AG04449 (cell line): Measurements from ENCODE around the gene GAK.

ENCODE experiments used
- CTCF ChIA-PET: fragments of 350-600 bp; formaldehyde crosslinking; extraction: SDS; loops from one replicate; lab custom pipeline; 2021; ENCODE audit warnings: antibody characterized with exemption; lab: Yijun Ruan, JAX
- POLR2A ChIA-PET: fragments of 400-600, 350-600 bp; formaldehyde crosslinking; extraction: SDS; loops from one replicate; lab custom pipeline; 2020; ENCODE audit warnings: antibody characterized with exemption, inconsistent platforms; lab: Yijun Ruan, JAX
- DNase-seq: peaks from one replicate; pipeline ENCODE4 v3.0.0-alpha.2; 2010; ENCODE audit warnings: low read depth, low spot score
- H3K4me3 ChIP-seq: 2 replicates; pipeline ENCODE4 v1.5.1; 2011; ENCODE audit warnings: low read depth, mild to moderate bottlenecking, control low read depth, low read length
- CTCF ChIP-seq: IDR thresholded peaks from one replicate; pipeline ENCODE4 v1.5.1; 2011; ENCODE audit warnings: mild to moderate bottlenecking, moderate library complexity, low read length, control low read depth, inconsistent platforms; ENCODE audit not compliant: insufficient read depth; ENCODE audit errors: missing control alignments

Gene GAK

DNA sequence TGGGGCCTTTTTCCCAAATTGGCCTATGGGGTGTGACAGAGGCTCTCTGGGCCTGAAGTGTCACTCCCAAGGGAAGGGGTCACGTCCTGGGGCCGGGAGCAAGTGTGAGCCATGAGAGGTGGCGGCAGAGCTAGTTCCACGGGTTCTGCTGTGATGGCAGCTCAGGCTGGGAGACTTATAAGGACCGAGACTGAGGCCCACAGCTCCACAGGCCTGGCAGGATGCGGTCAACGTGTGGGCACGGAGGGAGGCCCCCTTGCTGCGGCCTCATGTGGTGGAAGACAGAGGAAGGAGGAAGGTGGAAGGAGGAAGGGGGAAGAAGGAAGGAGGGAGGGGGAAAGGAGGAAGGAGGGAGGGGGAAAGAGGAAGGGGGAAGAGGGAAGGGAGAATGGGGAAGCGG is 99.0 kb downstream of the GAK start:
- POLR2A ChIA-PET, result no interaction called here
- no peak for DNase-seq
- no peak for TF ChIP-seq CTCF
- CTCF ChIA-PET, result interaction anchor here (0.6 kb wide), 1 partner anchor 313 kb away, joined by 3 read pairs; no protein-coding TSS in a partner anchor
- H3K4me3 ChIP-seq, result no peak overlapping the region

DNA sequence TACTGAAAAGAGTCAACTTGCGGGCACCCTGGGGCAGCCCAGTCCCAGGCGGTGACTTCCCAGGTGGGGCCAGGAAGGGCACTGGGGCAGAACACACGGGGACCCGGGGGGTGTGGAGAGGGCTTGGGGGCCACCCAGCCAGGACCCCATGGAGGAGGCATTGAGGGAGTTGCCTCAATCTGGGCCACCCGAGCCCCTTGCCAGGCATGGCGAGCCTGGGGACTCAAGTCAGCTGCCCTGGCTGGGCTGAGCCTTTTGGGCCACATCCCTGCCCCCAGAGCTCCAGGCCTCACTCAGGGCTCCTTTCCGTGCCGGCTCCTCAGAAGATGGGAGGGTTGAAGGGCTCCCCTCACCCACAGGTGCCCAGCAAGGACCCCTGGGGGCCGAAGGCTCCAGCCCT is 99.6 kb downstream of the GAK start:
- no peak overlapping the region for H3K4me3 ChIP-seq
- POLR2A ChIA-PET, result no interaction called here
- CTCF ChIA-PET, result interaction anchor here (0.6 kb wide), 1 partner anchor 314 kb away, joined by 3 read pairs; no protein-coding TSS in a partner anchor
- no peak for TF ChIP-seq CTCF
- no peak for DNase-seq

GRCh38 chr4:832108-832507 is 100.0 kb downstream of the GAK start:
- POLR2A ChIA-PET, result no interaction called here

GRCh38 chr4:831483-831805 is 100.7 kb downstream of the GAK start:
- ChIA-PET POLR2A (no interaction called here), CTCF (no interaction called here)
- no peak overlapping the region for H3K4me3 ChIP-seq
- TF ChIP-seq CTCF, result no peak
- DNase-seq, result no peak

More at GRCh38 chr4:832108-832507, 100.0 kb downstream of the GAK start:
- H3K4me3 ChIP-seq, result no peak overlapping the region
- TF ChIP-seq CTCF, result no peak
- no peak for DNase-seq
- CTCF ChIA-PET, result no interaction called here

DNA sequence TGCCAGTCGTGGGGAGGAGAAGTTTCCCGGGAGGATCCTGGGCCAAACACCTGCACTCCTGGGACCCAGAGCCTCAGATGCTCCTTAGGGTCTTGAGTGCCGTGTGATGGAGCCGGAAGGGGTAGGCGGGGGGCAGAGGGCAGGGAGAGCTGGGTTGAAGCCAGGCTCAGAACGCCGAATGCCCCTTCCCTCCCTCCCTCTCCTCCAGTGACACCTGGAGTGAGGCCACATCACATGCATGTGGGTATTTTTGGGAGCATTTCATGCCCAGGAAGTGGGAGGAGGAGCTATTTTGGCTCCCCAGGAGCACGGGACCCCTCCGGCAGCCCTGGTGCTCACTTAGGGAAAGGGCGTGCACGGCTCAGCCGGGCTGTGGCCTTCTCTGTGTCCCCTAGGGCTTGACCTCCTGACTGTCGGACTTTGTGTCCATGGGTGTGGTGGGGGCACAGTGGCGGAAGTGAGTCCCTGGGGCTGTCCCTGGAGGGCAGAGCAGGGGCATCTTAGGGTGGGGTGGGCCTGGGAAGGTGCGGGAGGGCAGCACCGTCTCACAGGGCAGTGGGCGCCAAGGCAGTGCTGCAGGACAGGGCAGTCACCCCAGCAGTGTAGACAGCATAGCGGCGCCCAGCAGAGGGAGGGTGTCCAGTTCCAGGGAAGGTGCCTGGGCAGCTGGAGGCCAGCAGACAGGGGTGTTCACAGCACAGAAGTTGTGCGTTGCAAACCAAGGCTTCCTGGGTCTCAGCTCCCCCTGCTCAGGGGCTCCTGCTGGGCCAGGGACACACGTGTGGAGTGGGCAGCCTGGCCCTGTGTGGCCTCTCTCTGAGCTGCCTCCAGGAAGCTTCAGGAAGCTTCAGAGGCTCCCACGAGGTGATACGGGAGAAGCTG is 101.3 kb downstream of the GAK start:
- POLR2A ChIA-PET, result no interaction called here
- CTCF ChIA-PET, result no interaction called here
- TF ChIP-seq CTCF, result no peak
- H3K4me3 ChIP-seq, result no peak overlapping the region
- no peak for DNase-seq

GRCh38 chr4:829761-830600 is 102.1 kb downstream of the GAK start:
- TF ChIP-seq CTCF, result no peak
- no peak for DNase-seq
- H3K4me3 ChIP-seq, result no peak overlapping the region
- ChIA-PET CTCF (no interaction called here), POLR2A (no interaction called here)
